ENCODE data around the gene NEDD8.
A peak's percentile ranks its signal among the peaks of the same experiment; 100 is the strongest.

Gene NEDD8

DNA sequence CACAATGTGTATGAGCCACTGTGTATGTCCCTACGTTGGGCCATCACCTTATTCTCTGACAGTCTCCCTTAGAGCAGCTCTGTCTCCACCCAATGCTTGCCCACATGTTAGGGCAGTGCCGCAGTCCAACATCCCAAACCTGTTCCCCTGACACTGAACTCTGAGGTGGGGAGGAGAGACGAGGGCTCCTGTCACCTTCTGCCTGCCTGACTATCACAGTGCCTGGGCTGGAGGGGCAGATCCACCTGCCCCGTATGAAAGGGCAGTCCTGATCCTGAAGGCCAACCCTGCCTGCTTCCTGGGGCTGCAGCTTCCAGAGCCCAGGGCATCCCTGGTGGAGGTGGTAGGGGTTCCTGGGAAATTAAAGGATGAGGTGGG, 28.6 kb upstream of the NEDD8 start:
- Histone ChIP-seq H3K9me3 (ENCODE audit: control insufficient read depth, insufficient read depth, low read depth, low read length) (no peaks in the 10 kb centered on the region), H3K36me3 (ENCODE audit: control insufficient read depth in 2 of 2, insufficient read depth in 1 of 2, low read length in 2 of 2) (peaks cover 0 to 6% of the 10 kb centered on the region in 2 experiments; a peak in 1 of 3 replicates), H3K4me3 (ENCODE audit: low read depth, low read length) (no peak overlapping the region), H3K4me1 (ENCODE audit: control insufficient read depth, insufficient read depth, low read length) (no peaks in the 10 kb centered on the region), H3K27ac (ENCODE audit: extremely low read depth, low read depth, low read length) (no peak overlapping the region)
- POLR2A ChIA-PET: interaction anchor here (3.6 kb wide), 1 partner anchor 10 kb away, joined by 16 read pairs; the partner anchor contains the start of gene RABGGTA
- CTCF ChIA-PET: no interaction called here
- TF ChIP-seq, protein P1, sequence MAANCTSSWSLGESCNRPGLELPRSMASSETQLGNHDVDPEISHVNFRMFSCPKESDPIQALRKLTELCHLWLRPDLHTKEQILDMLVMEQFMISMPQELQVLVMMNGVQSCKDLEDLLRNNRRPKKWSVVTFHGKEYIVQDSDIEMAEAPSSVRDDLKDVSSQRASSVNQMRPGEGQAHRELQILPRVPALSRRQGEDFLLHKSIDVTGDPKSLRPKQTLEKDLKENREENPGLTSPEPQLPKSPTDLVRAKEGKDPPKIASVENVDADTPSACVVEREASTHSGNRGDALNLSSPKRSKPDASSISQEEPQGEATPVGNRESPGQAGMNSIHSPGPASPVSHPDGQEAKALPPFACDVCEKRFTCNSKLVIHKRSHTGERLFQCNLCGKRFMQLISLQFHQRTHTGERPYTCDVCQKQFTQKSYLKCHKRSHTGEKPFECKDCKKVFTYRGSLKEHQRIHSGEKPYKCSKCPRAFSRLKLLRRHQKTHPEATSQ (tag by site-specific recombination; IDR thresholded peaks at IDR 0.05): no peak
- TF ChIP-seq ZNF76 (tag by site-specific recombination; IDR thresholded peaks at IDR 0.05; ENCODE audit: borderline replicate concordance, low read depth) (no peak), ZNF560 (tag by site-specific recombination; IDR thresholded peaks at IDR 0.05; ENCODE audit: borderline replicate concordance) (no peak), ZSCAN23 (tag by site-specific recombination; IDR thresholded peaks at IDR 0.05) (no peak), ZNF571 (tag by site-specific recombination; IDR thresholded peaks at IDR 0.05) (no peak), ZNF473 (tag by site-specific recombination; IDR thresholded peaks at IDR 0.05) (no peak)

DNA sequence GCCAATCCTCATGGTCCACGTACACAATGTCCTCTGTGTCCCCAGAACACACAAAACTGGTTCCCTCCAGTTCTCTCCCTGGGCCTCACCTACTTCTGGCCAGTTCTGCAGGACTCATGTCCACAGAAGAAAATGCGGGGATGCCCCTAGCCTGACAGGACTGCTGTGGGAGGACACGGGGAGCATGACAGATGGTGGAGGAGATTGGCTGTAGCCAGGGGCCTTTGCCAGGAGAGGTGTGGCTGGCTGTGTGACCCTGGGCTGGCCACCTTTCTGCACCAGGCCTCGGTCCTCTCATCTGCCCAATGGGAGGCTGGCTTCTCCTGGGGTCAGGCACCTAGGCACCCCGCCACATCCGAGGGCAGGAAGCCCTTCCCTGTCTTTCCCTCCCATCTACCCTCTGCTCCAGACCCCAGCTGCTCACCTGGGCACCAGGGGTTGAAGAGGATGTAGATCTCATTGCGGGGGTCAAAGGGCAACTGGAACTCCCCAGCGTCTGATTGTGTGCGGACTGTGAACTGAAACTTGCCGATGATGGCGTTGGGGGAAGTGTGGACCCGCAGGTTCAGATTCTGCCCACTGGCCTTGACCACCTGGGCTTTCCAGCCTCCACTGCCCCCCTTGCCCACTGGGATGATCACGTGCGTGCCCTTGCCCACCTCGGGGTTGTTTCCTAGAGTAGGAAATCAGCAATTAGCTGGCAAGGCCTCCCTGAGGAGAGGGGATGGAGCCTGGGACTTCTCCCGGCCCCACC, 28.0 kb upstream of the NEDD8 start:
- TF ChIP-seq ZNF529 (tag by site-specific recombination; IDR thresholded peaks at IDR 0.05; ENCODE audit: insufficient replicate concordance): no peak
- no peak for TF ChIP-seq ZNF701 (tag by site-specific recombination; IDR thresholded peaks at IDR 0.05)
- TF ChIP-seq ZNF585B (tag by site-specific recombination; IDR thresholded peaks at IDR 0.05): no peak
- no peak for TF ChIP-seq ZNF354C (tag by site-specific recombination; IDR thresholded peaks at IDR 0.05; ENCODE audit: borderline replicate concordance, low read depth)
- TF ChIP-seq OSR2 (tag by site-specific recombination; IDR thresholded peaks at IDR 0.05): no peak
- TF ChIP-seq ZNF792 (tag by site-specific recombination; IDR thresholded peaks at IDR 0.05): no peak
- no peak for TF ChIP-seq ZNF426 (tag by site-specific recombination; IDR thresholded peaks at IDR 0.05)
- TF ChIP-seq ZNF791 (tag by site-specific recombination; IDR thresholded peaks at IDR 0.05): no peak
- CTCF ChIA-PET: no interaction called here
- Histone ChIP-seq H3K9me3 (ENCODE audit: control insufficient read depth, insufficient read depth, low read depth, low read length) (no peaks in the 10 kb centered on the region), H3K4me1 (ENCODE audit: control insufficient read depth, insufficient read depth, low read length) (no peaks in the 10 kb centered on the region), H3K27ac (ENCODE audit: extremely low read depth, low read depth, low read length) (no peak overlapping the region), H3K4me3 (ENCODE audit: low read depth, low read length) (no peak overlapping the region), H3K36me3 (ENCODE audit: control insufficient read depth in 2 of 2, insufficient read depth in 1 of 2, low read length in 2 of 2) (peaks cover 0 to 3% of the 10 kb centered on the region in 2 experiments; a peak in 1 of 3 replicates)
- POLR2A ChIA-PET: interaction anchor here (3.6 kb wide), 1 partner anchor 11 kb away, joined by 16 read pairs; the partner anchor contains the start of gene RABGGTA

DNA sequence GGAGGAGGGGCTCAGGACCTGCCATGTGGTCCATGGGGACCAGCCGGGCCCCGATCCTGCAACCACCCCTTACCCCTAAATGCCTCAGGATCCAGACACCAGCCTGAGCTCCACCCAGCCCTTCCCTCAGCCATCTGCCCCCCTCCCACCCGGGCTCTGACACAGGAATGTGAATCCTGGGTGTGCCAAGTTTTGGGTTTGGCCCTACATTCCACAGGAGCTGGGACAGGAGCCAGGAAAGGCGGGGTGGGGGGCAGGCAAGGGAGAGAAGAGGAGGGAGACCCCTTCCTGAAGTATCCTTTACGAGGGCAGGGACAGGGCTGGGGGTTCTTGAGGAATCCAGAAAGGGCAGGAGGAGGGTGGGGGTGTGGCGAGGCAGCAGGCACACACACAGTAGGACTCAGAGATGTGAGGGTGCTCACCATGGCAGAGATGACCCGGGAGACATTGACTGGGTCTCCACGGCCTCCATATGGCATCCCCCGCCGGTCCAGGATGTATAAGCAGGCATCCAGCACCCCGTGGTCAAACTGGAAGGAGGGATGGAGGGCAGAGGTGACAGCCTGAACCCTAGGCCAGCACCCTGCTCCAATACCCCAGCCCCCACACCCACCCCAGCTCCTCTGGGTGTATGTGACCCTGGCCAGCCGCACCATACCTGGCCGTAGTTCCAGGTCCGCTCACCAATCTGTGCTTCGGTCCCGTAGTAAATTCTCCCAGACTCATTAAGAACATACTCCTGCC, 27.3 kb upstream of the NEDD8 start:
- Histone ChIP-seq H3K4me1 (ENCODE audit: control insufficient read depth, insufficient read depth, low read length) (no peaks in the 10 kb centered on the region), H3K4me3 (ENCODE audit: low read depth, low read length) (no peak overlapping the region), H3K27ac (ENCODE audit: extremely low read depth, low read depth, low read length) (no peak overlapping the region), H3K36me3 (ENCODE audit: control insufficient read depth in 2 of 2, insufficient read depth in 1 of 2, low read length in 2 of 2) (peaks cover 0 to 10% of the 10 kb centered on the region in 2 experiments; a peak in 1 of 3 replicates), H3K9me3 (ENCODE audit: control insufficient read depth, insufficient read depth, low read depth, low read length) (no peaks in the 10 kb centered on the region)
- ChIA-PET POLR2A (no interaction called here), CTCF (interaction anchor here (1.6 kb wide), 1 partner anchor 11 kb away, joined by 3 read pairs; the partner anchor contains the start of gene RABGGTA)
- TF ChIP-seq KLF1 (tag by site-specific recombination; IDR thresholded peaks at IDR 0.05): 0 out of 2 replicates have a peak, but pooled peaks have one; percentile 22
- TF ChIP-seq ZBTB48 (tag by site-specific recombination; IDR thresholded peaks at IDR 0.05): no peak

Measured in HEK293 (cell line).